ENCODE results near the gene CAMK1G.

CAMK1G gene

DNA sequence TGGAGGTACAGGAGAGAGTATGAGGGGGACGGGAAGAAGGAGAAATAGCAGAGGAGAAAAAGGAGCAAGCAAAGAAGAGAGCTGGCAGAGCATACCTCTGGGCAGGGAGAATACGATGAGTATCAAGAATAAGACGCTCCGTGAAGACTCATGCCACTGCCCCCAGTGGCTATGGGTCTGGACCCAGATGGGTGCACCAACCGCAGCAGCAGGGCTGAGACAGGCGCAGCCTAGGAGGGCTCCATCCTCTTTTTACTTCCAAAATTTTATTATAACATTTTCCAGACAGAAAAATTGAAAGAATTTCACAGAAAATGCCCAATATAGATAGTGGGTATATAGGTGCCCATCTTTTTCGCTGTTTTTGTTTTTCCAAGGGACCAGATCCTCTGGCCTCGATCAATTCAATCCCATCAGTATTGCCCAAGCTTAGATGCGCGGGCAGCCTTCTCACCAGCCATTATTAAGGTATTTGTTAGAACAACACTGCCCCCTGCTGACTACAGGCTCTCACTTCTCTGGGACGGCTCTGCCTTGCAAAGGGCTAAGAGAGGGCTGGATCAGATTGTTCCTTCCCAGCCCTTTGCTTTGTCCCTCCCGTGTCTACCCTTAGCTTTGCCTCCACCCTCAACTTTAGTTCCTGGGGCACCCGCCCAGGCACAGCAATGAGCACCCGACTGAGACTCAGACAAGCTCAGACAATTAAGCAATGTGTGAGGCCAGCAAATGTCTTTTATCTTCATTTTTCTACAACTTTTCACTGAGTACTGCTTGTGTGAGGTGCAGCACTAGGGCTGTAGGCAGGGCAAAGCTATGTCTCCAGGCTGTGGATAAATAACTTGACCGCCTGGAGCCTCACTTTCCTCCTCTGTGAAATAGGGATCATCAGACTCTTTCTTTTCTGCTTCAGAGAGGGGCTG, 17.5 kb upstream of the CAMK1G start:
- DNase-seq, result peak; percentile 29

DNA sequence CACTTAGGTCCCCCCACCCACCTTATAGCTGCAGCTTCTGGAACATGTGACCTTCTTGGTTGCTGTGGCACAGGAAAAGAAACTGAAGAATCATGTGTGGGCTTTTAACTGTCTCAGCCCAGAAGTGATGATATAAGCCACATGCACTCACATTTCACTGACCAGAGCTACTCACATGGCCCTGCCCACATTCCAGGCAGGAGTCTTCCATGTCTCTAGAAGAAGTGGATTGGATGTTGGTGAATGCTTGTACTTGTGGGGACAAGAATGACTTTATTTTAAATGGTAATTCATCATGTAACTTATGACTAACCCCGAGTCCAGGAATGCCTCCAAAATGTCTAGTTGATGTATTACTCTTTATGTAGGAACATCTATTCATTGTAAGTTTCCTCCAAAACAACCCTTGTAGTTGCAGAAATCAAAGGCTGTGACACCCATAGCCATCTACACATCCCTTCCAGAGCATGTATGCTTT, 15.8 kb upstream of the CAMK1G start:
- no peak for DNase-seq

DNA sequence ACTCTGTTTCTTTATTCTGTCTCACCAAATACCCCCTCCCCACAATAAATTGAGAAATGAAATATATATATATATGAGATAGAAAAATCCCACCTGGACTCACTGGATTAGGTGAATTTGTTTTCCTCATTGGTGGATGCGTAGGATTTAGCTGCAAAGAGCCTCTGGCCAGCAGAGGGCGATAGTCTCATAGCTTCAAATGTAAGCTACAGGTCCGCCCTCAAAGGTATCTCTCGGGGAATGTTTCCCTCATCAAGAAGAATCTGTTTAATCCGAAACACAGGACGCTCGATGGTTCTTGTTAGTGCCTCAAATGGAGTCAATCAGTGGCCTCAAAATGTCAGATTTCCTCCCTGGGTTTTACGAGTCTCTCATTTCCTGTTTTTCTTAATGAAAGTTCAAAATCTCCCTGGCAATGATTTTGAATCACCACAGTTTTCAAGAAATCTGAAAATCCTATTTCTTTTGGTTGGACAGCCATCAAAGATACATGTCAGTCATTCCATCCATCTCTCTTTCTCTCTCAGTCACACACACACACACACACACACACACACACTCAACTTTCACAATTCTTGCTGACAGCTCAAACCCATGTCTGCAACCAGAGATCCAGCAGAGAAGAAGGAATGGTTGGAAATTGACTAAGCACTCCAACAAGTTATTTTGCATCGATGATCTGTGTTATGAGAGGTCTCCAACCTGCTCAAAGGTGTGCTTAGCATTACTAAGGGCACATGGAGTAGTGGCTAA, 13.9 kb upstream of the CAMK1G start:
- peak; percentile 31 for DNase-seq

DNA sequence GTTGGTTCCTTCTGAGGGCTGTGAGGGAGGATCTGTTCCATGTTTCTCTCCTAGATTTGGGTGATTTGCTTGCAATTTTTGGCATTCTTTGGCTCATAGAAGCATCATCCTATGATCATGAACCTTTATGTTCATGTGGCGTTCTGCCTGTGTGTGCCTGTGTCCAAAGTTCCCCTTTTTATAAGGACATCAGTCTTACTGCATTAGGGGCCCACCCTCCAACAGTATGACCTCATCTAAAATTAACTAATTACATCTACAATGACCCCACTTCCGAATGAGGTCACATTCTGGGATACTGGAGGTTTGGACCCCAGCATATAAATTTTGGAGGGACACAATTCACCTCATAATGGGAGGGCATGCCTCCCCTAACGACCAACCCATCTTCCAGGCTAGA, 12.8 kb upstream of the CAMK1G start:
- DNase-seq, result no peak

DNA sequence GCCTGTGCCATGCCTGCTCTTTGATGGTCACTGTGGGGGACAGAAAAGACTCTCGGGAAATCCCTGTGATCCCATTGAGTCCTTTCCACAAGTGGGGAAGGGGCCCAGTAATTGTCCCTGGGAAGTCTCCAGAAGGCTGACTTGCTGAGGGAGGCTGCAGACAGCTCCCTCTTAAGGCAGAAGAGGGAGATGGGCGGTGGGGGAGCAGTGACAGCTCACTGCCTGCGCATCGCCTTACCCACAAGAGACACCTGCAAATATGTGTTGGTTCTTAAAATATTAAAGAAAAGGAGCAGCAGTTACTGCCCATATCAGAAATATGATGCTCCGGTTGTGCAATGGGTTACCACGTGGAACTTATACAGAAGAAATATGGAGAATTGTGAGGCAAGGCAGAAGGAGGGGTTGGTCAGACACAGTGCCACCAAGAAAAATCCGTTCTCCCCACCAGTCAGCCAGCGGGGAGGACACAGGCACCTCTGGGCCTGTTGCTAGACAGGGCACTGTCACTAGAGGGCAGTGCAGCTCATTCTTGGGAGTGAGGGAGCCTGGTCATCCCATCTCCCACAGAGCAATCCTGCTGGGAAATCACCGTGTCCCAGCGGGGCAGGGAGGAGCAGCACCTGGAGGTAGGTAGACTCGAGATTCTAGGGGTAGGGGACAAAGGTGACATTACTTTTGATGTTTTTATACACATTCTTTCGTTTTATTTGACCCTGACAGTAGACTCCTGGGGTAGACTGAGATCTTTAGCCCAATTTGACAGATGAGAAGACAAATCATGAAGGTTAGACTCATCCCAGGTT, 6.9 kb upstream of the CAMK1G start:
- DNase-seq, result peak; percentile 16

DNA sequence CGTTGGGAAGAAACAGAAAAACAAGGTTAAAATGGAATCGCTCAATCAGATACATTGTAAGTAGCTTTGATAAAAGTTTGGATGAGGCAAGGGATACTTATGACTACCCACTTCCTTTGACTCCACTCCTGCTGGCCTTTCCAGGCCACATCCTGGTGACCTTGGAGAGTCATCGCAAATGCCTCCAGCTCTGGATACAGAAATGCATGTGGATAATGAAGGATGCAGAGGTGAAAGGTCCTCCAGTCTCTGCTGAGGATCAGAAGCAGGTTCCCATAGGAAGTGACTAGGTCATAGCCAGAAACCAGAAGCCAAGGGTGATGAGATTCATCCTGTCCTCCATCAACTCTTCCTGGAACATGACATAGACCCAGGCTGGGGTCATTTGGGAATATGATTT, 6.2 kb upstream of the CAMK1G start:
- DNase-seq, result no peak

DNA sequence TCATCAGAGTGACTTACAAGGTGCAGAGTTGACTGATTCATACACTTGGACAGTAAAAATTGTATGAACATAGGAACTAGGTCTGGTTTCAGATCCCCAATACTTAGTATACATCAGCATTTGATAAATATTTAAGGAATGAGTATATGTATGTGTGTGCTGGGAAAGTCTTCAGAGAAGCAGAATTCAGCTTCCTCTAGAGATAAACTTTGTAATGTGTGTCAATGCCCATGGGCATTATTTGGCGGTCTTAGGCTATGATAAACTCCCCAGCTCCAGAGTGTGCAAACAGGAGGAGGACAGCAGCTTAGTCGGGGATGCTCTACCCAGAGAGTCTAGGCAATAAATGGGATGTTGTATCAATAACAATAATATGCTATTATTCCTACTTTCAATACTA, 2.9 kb upstream of the CAMK1G start:
- no peak for DNase-seq

DNA sequence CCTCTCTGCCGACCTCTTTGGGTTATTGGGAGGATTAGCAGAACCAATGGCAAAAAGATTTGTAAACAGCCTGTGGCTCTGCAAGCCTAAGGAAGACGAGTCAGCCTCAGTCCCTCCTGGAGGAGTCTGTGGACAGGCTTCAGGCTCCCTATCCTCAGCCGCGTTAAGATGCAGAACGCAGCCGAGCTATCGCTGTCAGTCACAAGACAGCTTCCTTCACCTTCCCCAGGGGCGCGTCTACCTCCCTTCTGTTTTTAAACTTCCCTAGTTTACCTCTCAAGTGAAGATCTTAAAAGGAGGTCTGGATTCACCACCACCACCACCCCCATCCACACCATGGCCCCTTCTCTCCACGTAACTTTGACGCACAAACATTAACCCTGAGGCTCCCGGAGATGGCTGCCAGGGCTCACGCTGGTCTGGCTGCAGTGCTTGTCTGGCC, 738 bp downstream of the CAMK1G start:
- DNase-seq, result no peak

DNA sequence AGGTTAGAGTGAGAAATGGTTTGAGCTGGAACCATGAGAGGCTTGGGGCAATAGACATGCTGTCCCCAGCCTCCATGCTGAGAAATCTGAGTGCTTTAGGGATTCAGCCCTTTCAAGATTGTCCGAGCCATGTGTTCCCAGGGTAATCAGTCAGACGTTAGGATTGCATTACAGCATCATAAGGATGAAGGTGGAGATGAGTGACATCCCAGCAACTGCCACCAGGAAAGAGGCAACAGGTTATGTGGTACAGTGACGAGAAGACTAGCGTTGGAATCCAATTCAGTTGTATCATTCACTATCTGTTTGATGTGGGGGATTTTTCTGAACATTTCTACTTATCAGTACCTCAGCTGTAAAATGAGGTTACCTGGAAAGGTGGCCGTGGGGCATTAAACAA, 1.7 kb downstream of the CAMK1G start:
- no peak for DNase-seq

DNA sequence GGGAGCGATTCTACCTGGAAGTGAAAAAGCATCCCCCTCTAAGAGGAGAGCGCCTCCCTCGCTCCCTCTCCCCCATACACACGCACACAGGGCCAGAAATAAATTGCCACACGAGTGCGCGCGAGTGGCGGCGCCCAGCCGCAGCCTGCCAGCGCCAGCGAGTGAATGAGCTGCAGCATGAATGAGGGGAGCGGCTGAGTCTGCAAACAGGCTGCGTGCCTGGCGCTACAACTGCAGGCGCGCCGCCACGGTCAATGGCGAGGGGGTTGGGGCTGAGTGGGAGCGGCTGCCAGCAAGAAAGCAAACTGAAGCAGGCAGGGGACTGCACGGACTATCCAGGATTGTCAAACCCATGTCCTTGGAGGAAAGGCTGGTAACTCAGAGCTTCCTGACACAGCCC, 2.2 kb downstream of the CAMK1G start:
- DNase-seq, result no peak

DNA sequence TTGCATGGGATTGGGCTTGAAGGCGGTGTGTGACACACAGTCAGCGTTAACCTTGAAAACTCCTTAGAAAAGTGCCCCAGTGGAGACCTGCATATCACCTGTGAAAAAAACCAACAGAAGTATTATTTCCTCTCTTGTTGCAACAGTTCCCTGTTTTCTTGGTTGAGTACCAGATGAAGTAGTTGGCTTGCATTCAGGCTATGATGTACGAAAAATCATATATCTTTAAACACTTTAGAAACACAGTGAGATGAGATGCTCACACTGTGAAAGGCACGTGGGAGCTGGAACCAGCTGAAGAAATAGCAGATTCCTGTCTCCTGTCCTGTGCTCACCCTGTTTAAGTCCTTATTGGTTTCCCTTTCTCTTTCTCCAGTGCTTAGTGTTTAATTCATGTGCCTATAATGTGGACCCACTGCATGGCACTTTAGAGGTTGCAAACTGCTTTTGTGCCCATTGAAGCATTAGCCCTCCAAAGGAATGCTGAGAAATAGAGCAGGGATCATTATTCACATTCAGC, 2.8 kb downstream of the CAMK1G start:
- DNase-seq, result no peak

DNA sequence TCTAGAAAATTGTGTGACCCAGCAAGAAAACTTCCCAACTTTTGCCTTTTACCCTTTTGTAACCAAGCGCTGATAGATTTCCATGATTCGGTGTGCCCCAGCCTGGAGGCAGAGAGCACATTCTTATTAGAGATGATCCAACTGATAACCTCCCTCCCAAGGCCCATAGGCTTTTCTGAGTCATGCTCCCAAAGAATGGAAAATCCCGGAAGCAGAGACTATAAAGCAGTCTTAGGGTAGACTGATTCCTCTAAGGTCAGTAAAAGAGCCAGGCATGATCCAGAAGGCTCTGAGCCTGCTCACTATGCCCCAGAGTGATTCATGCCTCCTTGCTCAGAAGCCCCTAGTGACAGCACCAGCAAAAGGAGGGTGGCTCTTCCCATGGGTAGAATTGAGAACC, 4.3 kb downstream of the CAMK1G start:
- DNase-seq, result no peak

DNA sequence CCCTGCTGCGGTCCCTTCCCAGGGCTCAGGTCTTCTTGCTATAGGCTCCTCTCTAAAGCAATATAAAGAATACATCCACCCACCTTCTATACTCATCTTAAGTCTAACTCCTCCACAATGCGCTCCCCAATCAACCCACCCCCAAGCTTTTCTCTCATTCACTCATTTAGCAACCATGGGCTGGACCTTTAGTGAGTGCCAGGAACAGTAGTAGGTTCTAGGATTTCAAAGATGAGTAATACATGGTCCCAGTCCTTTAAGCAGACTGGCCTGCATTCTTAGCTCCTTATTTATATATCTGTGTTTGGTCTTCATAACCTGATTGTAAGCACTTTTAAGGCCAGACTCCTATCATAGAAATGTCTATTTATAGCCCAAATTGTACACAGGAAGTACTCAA, 5.9 kb downstream of the CAMK1G start:
- no peak for DNase-seq

DNA sequence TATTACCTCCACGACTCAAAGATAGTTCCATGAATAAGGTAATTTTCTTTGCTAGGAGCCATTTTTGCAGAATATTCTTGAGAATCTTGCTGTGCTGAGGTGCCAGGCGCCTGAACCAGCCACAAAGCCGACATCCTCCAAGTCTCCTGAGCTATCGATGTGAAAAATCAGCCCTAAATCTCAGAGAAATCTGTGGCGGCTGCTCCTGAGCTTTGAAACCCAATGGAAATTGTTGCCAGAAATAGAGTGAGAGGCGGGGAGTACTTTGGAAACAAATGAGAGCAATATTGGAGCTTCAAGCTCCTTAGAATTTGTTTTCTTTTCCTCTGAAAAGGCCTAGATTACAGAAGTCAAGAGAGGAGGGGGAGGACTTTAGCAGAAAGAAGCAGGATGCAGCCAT, 6.3 kb downstream of the CAMK1G start:
- no peak for DNase-seq

DNA sequence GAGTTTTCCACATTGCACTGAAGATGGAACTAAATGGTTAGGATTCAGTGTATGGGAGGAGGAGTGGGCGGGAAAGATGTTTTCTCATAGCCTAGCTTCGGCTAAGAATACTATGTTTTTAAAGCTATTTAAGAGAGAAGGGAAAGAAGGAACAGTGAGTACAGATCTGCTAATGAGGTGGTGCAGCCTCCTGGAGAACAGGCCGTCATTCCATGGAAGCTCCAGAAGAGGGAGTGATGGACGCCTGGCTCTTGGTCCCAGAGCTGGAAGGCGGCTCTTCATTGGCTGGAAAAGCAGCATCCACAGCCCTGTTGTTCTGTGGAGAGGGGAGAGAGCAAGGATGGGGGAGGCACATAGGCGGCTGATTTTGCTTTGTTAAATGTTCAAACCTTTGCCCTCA, 6.9 kb downstream of the CAMK1G start:
- DNase-seq, result no peak

DNA sequence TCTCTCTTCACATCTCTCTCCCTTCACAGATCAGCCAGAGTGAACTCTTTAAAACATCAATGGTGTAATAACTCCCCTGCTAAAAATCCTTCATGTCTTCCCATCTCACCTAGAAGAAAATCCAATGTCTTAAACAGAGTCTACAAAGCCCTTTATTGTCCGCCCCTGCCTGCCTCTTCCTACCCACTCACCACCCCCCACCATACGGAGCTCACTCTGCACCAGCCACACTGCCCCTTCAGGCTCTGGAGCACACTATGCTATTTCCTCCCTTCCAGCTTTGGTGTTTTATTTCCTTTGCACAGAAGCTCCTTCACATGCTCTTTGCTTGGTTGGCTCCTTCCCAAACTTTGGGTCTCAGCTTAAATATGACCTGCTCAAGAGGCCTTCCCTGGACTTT, 10.2 kb downstream of the CAMK1G start:
- no peak for DNase-seq

DNA sequence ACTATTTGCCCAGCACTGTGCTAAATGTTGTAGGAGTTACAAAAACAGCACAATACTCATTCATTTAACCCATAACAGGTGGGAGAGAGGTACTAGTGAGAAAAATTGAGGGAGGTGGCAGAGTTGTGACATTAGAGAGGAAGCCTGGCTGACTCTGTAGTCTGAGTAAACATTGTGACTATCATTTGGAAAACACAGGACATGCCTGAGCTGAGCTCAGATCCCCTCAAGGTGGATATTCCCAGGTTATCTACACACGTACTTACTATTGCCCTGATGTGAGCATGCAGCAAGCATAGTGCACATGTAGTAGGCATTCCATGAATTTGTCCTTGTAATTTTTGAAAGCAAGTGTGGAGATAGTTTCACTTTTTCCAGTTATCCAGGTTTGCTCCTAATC, 10.9 kb downstream of the CAMK1G start:
- no peak for DNase-seq

DNA sequence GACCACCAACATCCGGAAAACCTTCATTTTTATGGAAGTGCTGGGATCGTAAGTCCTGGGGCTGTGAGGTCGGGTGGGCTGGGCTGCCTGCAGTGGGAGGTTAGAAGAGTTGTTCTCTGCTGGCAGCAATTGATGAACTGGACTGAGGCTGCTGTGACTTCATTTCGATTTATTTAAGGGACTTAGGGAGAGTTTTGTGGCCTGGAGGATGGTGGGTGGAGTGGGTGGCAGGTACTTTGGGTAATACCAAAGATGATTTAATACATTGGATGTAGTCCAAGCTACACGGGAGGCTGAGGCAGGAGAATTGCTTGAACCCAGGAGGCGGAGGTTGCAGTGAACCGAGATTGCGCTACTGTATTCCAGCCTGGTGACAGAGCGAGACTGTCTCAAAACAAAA, 11.5 kb downstream of the CAMK1G start:
- no peak for DNase-seq

DNA sequence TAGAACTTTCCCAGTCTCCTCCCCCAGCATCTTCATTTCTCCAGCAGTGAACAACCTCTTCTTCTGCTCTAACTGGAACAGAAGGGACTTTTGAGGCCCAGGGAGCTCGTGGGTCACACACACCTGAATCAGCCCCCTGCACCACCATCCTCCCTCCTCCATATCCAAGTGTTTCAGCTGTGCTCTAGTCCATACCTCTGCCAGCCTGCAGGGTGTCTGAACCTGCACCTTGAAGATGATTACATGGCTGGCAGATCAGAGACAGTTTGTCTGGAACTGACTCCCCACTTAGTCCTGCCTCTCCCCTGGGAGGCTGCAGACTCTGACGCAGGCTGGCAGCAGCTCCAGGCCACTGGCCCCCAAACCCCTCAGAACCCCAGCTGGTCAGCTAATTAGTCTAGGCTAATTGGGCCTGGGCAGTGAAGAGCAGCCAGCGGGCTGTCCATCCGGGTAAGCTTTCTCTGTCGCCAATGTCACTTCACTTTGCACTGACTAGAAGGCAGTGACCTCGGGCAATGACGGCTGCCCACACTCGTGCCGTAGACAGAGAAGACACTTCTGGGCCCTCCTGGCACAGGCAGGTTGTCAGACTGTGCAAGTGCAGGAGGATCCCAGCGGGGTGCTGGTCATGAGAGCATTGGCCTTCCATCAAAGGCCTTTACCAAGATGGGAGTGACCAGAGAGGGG, 12.2 kb downstream of the CAMK1G start:
- DNase-seq, result no peak

DNA sequence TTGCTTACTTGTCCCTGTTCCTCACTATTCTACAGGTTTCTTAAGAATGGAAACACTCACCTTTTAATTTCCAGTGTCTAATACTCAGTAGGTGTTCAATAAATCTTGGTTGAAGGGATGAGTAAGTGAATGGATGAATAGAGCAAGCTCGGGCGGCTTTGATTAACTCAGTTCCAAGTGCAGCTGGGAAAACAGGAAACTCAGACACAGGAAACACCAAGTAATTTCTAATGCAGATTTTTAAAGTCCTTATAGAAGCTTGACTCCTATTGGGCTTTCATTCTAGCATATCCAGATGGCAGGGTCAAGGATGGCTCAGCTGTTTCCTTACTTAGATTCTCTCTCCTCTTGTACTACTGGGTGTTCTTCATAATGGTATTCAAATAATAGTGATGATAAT, 14.0 kb downstream of the CAMK1G start:
- no peak for DNase-seq

DNA sequence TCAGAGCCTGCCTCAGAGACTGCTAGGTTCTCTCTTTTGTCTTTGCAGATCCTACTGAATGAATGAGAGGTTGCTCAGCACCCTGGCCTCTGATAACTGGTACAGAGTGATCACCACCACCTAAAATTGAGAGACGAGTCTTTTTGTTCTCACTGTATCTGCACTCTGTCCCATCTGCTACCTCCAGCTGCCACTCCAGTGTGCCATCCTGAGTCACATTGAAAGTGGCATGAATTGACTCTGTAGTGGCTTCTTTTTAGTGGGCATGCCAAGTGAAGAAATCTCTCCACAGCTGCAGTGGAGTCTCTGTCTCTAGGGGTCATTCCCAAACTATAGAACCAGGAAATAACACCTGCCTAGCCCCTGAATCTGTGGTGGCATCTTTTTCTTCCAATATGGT, 14.7 kb downstream of the CAMK1G start:
- DNase-seq, result no peak

DNA sequence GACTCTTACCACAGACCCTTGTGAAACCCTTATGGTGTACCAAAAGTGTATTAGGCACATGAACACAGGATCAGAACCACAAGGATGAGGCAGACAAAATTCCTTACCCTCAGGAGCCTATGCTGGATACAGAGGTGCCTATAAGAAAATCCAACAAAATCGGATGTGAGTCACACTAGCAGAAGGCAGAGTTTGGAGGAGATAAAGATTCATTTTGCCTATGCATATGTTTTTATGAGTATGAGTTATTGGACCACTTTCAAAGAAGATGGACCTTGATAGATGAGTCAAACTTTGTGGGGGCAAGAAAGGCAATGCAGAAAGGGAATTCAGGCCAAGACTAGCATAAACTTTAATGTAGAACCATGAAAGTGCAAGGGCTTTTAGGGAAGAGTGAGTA, 17.0 kb downstream of the CAMK1G start:
- DNase-seq, result no peak

All from GDM1 (cell line).